WTC11 (cell line): ENCODE data around the gene CRY2.

Experiments used
- ATF3 ChIP-seq: sonication (generic); formaldehyde crosslinking; conservative IDR thresholded peaks from 2 replicates; pipeline ENCODE4 v1.8.1; 2022; ENCODE audit warnings: mild to moderate bottlenecking, missing genetic modification reagents
- CREB1 ChIP-seq: sonication (generic); formaldehyde crosslinking; IDR thresholded peaks from 2 replicates; pipeline ENCODE4 v1.8.0; 2023; ENCODE audit warnings: mild to moderate bottlenecking, missing genetic modification reagents
- CTCF ChIP-seq: fragments of 200-600 bp; IDR thresholded peaks from 2 replicates; pipeline ENCODE4 v1.8.0; 2022; ENCODE audit warnings: antibody characterized with exemption
- FOXJ3 ChIP-seq: sonication (generic); formaldehyde crosslinking; IDR thresholded peaks from 2 replicates; pipeline ENCODE4 v1.9.0; 2021; ENCODE audit warnings: missing genetic modification reagents, mild to moderate bottlenecking, borderline replicate concordance
- IRF1 ChIP-seq: sonication (generic); formaldehyde crosslinking; IDR thresholded peaks from 2 replicates; pipeline ENCODE4 v1.8.0; 2023; ENCODE audit warnings: missing genetic modification reagents

- TF ChIP-seq ATF3 (CRISPR knock-in tag): no peak
- no peak for TF ChIP-seq CTCF
- TF ChIP-seq CREB1: no peak
- TF ChIP-seq FOXJ3 (CRISPR knock-in tag): no peak
- TF ChIP-seq IRF1 (CRISPR knock-in tag): no peak
Measured at GRCh38 chr11:45879803-45880686, 32.8 kb downstream of the CRY2 start.
